GM13976 (cell line): ENCODE measurements around the gene TTC8.

ENCODE experiments used
- DNase-seq: peaks from one replicate; pipeline ENCODE4 v3.0.0; 2012; ENCODE audit warnings: low spot score
- in situ Hi-C: fragments of 300-500 bp; cut with MboI; formaldehyde crosslinking; loops from one replicate; pipeline ENCODE4 v1.12.0; 2022; ENCODE audit warnings: low sequenced_read_pairs, mixed read lengths, inconsistent platforms; ENCODE audit not compliant: unreplicated experiment
- TF ChIP-seq, protein P1 (sequence below): IDR thresholded peaks from 2 replicates; pipeline ENCODE4 v1.5.1; 2012; ENCODE audit warnings: borderline replicate concordance, mild to moderate bottlenecking; ENCODE audit not compliant: insufficient read depth; ENCODE audit errors: extremely low read depth, missing control alignments, control extremely low read depth

TTC8 gene

DNA sequence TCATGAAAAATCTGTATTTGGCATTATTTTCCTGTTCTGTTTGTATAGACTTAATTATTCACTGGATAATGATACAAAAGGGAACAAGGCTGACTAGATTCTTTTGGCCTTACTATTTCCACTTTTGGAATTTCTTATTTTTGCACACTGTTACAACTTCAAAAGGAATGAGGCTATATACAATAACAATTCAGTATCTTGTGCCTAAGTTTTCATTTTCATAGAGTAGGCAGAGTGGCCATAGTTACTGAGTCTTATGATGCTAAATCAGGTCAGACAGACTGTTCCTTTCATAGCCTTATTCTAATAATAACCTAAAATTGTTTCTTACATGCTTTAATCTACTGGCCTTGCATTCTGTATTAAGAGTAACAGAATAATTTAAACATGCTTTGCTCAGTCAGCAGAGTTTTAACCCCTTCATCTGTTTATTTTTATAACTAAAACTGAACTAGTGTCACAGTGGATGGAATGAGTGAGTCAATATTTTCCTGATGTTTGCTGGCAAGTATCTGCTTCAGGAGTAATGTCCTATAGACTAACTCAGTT lies 10.5 kb downstream of the TTC8 start:
- TF ChIP-seq, protein P1, sequence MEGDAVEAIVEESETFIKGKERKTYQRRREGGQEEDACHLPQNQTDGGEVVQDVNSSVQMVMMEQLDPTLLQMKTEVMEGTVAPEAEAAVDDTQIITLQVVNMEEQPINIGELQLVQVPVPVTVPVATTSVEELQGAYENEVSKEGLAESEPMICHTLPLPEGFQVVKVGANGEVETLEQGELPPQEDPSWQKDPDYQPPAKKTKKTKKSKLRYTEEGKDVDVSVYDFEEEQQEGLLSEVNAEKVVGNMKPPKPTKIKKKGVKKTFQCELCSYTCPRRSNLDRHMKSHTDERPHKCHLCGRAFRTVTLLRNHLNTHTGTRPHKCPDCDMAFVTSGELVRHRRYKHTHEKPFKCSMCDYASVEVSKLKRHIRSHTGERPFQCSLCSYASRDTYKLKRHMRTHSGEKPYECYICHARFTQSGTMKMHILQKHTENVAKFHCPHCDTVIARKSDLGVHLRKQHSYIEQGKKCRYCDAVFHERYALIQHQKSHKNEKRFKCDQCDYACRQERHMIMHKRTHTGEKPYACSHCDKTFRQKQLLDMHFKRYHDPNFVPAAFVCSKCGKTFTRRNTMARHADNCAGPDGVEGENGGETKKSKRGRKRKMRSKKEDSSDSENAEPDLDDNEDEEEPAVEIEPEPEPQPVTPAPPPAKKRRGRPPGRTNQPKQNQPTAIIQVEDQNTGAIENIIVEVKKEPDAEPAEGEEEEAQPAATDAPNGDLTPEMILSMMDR = no peak
- no peak for DNase-seq
- in situ Hi-C loops = no loop called here

DNA sequence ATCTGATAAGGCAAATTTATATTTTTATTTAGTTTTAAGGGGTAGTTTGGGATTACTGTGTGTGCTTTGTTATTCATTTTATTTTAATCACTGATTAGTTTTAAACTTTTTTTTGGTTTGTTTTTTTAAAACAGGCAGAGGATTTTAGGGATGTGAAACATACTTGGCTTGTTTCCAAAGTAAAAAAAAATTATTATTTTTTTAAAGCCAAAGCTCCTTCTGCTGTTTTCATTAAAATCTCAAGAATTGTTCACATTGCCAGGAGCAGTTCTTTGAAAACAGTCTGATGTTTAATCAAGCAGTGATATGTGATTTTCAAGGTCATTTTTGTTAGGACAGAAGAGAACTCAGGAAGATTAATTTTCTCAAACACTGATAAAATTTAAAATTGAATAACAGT lies 11.2 kb downstream of the TTC8 start:
- TF ChIP-seq, protein P1 = no peak
- no peak for DNase-seq
- in situ Hi-C loops = no loop called here

DNA sequence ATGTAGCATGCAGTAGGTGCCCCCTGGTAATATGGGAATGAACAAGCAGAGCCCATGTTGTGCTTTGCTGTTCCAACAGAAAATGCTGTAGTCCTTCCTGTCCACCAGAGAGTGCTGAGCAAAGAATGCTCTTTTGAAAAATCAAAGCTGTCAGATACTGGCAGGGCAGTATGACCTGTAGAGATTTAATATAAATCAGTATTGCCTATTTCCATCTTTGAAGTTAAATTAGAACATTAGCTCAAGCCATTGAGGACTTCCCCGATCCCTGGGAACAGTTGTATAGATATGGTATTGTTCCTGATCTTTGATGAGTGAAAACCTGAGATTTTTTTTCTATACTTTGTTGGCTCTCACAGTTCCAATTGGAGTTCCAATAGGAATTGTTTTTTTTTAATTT lies 13.0 kb downstream of the TTC8 start:
- TF ChIP-seq, protein P1 = no peak
- in situ Hi-C loops = no loop called here
- DNase-seq = no peak

DNA sequence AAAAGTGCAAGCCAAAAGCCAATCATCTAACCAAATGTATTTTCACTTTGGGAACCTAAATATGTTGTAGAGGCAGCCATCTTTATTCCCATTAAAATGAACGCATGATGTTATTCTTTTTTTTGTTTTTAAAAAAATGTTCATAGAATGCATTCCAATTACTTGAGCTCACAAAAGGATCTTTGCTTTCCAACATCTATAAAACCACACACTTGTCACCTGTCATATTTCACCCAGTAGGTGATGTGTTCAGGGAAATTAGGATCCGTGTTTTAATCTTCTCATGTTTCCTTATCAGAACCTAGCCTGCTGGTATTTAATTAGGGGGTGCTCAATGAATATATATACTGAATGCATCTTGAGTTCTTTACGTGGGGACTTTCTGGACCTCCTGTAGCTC lies 13.6 kb downstream of the TTC8 start:
- DNase-seq = no peak
- in situ Hi-C loops = no loop called here
- TF ChIP-seq, protein P1 = no peak

DNA sequence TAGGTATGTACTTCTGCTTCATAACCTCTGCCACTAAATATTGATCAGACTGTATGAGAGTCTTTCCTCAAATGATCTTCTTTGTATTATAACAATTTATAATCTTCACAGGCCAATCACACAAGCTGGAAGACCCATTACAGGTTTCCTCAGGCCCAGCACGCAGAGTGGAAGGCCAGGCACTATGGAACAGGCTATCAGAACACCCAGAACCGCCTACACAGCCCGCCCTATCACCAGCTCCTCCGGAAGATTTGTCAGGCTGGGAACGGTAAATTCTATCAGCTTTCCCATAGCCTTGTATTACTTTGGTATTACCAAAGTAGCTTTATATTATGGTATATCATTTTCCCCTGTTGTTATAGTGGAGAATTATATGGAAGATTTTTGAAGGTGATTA lies 16.5 kb downstream of the TTC8 start:
- in situ Hi-C loops = no loop called here

DNA sequence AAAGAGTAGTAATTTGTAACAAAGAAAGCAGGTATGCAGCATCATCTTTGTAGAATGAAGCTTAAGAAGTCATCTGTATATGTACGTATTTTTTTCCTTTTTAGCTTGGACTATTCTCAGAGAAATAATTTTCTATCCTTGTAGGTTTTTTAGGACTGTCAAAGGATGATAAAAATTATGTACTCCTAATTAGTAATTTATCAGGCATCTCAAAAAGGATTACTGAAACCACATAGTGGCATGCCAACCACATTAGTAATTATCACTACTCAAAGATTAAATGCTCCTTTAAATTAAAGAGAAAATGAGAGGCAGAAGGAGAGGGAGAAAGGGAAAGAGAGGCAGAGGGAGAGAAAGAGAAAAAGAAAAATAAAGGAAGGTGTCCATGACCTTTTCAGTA lies 17.3 kb downstream of the TTC8 start:
- TF ChIP-seq, protein P1 = no peak
- no peak for DNase-seq
- in situ Hi-C loops = no loop called here

More for the DNA sequence above, 16.5 kb downstream of the TTC8 start:
- TF ChIP-seq, protein P1 = no peak
- DNase-seq = no peak

DNA sequence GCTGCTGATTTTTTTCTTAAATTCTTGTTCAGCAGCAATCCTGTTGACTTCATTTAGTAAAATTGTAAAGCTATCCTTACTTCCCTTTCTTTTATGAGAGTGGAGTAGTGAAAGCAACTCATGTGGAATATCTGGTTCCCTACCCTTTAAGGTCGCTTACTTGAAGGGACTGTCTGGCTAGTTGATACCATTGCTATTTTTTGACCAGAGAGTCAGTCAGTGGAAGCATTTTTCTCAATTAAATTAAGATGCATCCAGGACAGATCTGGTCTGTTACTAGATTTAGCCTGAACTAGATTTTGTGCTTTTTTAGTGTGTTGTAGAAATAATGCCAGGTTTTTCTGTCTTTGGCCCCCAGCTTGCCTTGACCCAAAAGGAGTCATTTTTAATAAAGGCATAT lies 18.0 kb downstream of the TTC8 start:
- in situ Hi-C loops = no loop called here
- DNase-seq = no peak
- TF ChIP-seq, protein P1 = no peak
